ENCODE data around the gene SND1.
"Not testable (repeated sequence)": the region's sequence is repeated elsewhere in the genome, so short reads cannot be mapped to it uniquely, and the experiment has no call there.

SND1 gene

DNA sequence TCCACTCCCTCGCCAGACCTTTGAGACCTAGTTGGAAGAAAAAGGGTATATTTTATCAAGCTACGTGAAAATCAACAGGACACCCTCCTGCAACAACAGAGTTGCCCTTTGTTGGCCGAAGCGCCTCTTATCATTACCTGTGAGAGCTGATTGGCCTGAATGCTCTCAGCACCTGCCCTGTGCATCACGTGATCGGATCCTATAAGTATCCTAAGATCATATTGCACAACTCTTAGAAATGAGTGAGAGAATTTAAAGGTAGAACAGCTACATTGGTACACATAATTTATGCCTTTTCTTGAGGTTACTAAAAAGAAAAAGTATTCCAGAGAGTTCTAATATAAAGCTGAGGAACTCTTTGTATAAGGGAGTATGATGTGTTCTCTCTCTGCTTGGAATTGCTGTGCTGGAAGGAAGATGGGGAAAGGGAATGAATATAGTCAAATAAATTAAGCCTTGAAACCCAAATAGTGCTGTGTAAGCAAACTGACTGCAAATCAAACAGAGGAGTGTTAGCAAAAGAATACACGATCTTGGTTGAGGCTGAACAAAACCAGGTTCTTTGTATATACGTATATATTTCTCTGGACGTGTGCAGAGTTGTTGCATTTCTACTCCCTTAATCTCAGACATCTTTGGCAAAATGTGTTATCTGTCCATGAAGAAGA is 309.9 kb downstream of the SND1 start:
- DNase-seq (ENCODE audit: low read depth, low spot score), result no peak

GRCh38 chr7:127962589-127963361 is 310.8 kb downstream of the SND1 start:
- DNase-seq (ENCODE audit: low read depth, low spot score), result no peak

- not testable (repeated sequence) for DNase-seq (ENCODE audit: low read depth, low spot score)
Observed at GRCh38 chr7:127963850-127964249, 311.9 kb downstream of the SND1 start.

GRCh38 chr7:127967281-127967680 is 315.3 kb downstream of the SND1 start:
- no peak for DNase-seq (ENCODE audit: low read depth, low spot score)

GRCh38 chr7:127968547-127968946 is 316.6 kb downstream of the SND1 start:
- no peak for DNase-seq (ENCODE audit: low read depth, low spot score)

DNA sequence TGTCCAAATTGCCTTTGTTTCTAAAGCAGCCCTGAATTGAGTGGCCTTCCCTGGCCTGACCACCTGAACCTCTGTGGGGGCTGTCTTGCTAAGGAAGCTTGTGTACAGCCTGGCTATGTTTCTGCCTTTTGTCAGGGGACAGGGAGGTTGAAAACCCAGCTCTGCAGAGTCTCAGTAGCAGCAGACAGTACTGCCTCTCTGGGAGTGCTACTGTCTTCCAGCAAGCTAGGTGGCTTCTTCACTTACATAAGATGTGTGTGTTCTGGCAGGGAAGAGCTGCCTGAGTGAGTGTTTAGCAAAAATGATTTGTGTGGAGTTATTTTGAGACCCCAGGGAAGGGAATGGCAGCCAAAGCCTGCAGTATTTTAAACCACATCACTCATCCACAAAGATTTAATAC is 321.8 kb downstream of the SND1 start:
- no peak for DNase-seq (ENCODE audit: low read depth, low spot score)

GRCh38 chr7:127974446-127975035 is 322.5 kb downstream of the SND1 start:
- no peak for DNase-seq (ENCODE audit: low read depth, low spot score)

- no peak for DNase-seq (ENCODE audit: low read depth, low spot score)
Observed at GRCh38 chr7:127976056-127976737, 324.2 kb downstream of the SND1 start.

GRCh38 chr7:127976738-127977120 is 324.7 kb downstream of the SND1 start:
- no peak for DNase-seq (ENCODE audit: low read depth, low spot score)

- no peak for DNase-seq (ENCODE audit: low read depth, low spot score)
Observed at GRCh38 chr7:127978421-127978820, 326.4 kb downstream of the SND1 start.

- no peak for DNase-seq (ENCODE audit: low read depth, low spot score)
Observed at GRCh38 chr7:127979113-127979727, 327.2 kb downstream of the SND1 start.

GRCh38 chr7:127979728-127980126 is 327.7 kb downstream of the SND1 start:
- no peak for DNase-seq (ENCODE audit: low read depth, low spot score)

- no peak for DNase-seq (ENCODE audit: low read depth, low spot score)
Observed at GRCh38 chr7:127980901-127981300, 328.9 kb downstream of the SND1 start.

GRCh38 chr7:127981965-127982364 is 330.0 kb downstream of the SND1 start:
- DNase-seq (ENCODE audit: low read depth, low spot score), result no peak

GRCh38 chr7:127983804-127984332 is 331.9 kb downstream of the SND1 start:
- no peak for DNase-seq (ENCODE audit: low read depth, low spot score)

GRCh38 chr7:127986581-127987521 is 334.9 kb downstream of the SND1 start:
- DNase-seq (ENCODE audit: low read depth, low spot score), result no peak

- no peak for DNase-seq (ENCODE audit: low read depth, low spot score)
Observed at GRCh38 chr7:127988751-127989150, 336.8 kb downstream of the SND1 start.

- no peak for DNase-seq (ENCODE audit: low read depth, low spot score)
Observed at GRCh38 chr7:127993317-127993716, 341.3 kb downstream of the SND1 start.

DNA sequence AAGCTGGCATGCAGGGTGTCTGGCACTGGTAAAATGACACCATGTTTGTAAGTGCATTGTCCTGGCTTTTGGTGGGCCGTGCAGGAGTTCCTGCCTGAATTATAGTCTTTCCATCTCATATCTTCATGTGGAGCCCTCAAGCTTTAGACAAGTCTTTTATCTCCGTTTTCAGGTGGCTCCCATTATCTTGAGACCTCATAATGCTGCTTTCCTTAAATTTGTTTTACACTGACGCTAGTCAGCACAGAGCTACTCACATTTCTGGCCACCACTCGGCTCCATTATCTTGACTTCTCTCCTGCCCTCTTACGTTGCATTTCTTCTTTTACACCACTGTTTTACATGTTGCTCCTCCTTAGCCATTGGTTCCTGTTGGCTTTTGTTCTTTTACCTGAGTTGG is 342.0 kb downstream of the SND1 start:
- DNase-seq (ENCODE audit: low read depth, low spot score), result no peak

GRCh38 chr7:127995156-127995880 is 343.3 kb downstream of the SND1 start:
- DNase-seq (ENCODE audit: low read depth, low spot score), result no peak
